OCI-M1 (cell line): ENCODE data around the gene ID3.
"Not testable (repeated sequence)": the region's sequence is repeated elsewhere in the genome, so short reads cannot be mapped to it uniquely, and the experiment has no call there.

Experiments
- DNase-seq: peaks from one replicate; lab custom pipeline; 2025; lab: John Stamatoyannopoulos, UW

ID3 gene

GRCh38 chr1:23551849-23552248 is 7.5 kb downstream of the ID3 start:
- no peak for DNase-seq

- no peak for DNase-seq
Measured at GRCh38 chr1:23548704-23549143, 10.6 kb downstream of the ID3 start.

- no peak for DNase-seq
Measured at GRCh38 chr1:23546897-23547584, 12.3 kb downstream of the ID3 start.

- no peak for DNase-seq
Measured at GRCh38 chr1:23545851-23546250, 13.4 kb downstream of the ID3 start.

GRCh38 chr1:23544444-23545389 is 14.6 kb downstream of the ID3 start:
- peak; percentile 90 for DNase-seq

- no peak for DNase-seq
Measured at GRCh38 chr1:23543707-23544443, 15.4 kb downstream of the ID3 start.

- not testable (repeated sequence) for DNase-seq
Measured at GRCh38 chr1:23542940-23543339, 16.4 kb downstream of the ID3 start.

- DNase-seq: peak; percentile 98
Measured at GRCh38 chr1:23539698-23540266, 19.5 kb downstream of the ID3 start.

- DNase-seq: no peak
Measured at GRCh38 chr1:23537296-23537973, 21.9 kb downstream of the ID3 start.

- DNase-seq: peak; percentile 74
Measured at GRCh38 chr1:23533246-23534023, 25.9 kb downstream of the ID3 start.

GRCh38 chr1:23531562-23532094 is 27.7 kb downstream of the ID3 start:
- no peak for DNase-seq

GRCh38 chr1:23530747-23531561 is 28.3 kb downstream of the ID3 start, which contains the start of gene E2F2:
TSS of gene E2F2 (minus strand) at chr1:23531233. CDS start at chr1:23530793, 440 bp downstream.
- DNase-seq: peak; percentile 93

- DNase-seq: peak; percentile 49
Measured at GRCh38 chr1:23530087-23530746, 29.1 kb downstream of the ID3 start.

GRCh38 chr1:23529146-23530086 is 29.9 kb downstream of the ID3 start:
- DNase-seq: no peak

GRCh38 chr1:23528250-23528978 is 30.9 kb downstream of the ID3 start:
- peak; percentile 93 for DNase-seq

- DNase-seq: no peak
Measured at GRCh38 chr1:23527900-23528249, 31.4 kb downstream of the ID3 start.

- DNase-seq: no peak
Measured at GRCh38 chr1:23527366-23527765, 31.9 kb downstream of the ID3 start.
